Ammon's horn (tissue), 1 donor: ENCODE data around the gene IL6ST.
"Not testable (repeated sequence)": the region's sequence is repeated elsewhere in the genome, so short reads cannot be mapped to it uniquely, and the experiment has no call there.

ENCODE experiments used
- DNase-seq: peaks from one replicate; pipeline ENCODE4 v3.0.0-alpha.2; 2016; ENCODE audit warnings: low spot score

Gene IL6ST

GRCh38 chr5:55994495-55994997 is at the start of gene IL6ST:
Gene IL6ST (minus strand): TSS chr5:55994963. CDS start chr5:55976278, 18,685 bp downstream.
- DNase-seq = peak; percentile 72

GRCh38 chr5:56039985-56040384 is 45.2 kb upstream of the IL6ST start:
- DNase-seq = peak; percentile 57

- DNase-seq = not testable (repeated sequence)
Observed at GRCh38 chr5:56038206-56038605, 43.4 kb upstream of the IL6ST start.

GRCh38 chr5:56037531-56038010 is 42.8 kb upstream of the IL6ST start:
- peak; percentile 76 for DNase-seq

- not testable (repeated sequence) for DNase-seq
Observed at GRCh38 chr5:56035394-56035793, 40.6 kb upstream of the IL6ST start.

- not testable (repeated sequence) for DNase-seq
Observed at GRCh38 chr5:56029871-56030630, 35.3 kb upstream of the IL6ST start.

- no peak for DNase-seq
Observed at GRCh38 chr5:56029457-56029856, 34.7 kb upstream of the IL6ST start.

- DNase-seq = no peak
Observed at GRCh38 chr5:56028708-56029107, 33.9 kb upstream of the IL6ST start.

GRCh38 chr5:56026863-56027300 is 32.1 kb upstream of the IL6ST start:
- no peak for DNase-seq

GRCh38 chr5:56025151-56025885 is 30.6 kb upstream of the IL6ST start:
- DNase-seq = no peak

- no peak for DNase-seq
Observed at GRCh38 chr5:56024810-56025150, 30.0 kb upstream of the IL6ST start.

GRCh38 chr5:56023296-56023695 is 28.5 kb upstream of the IL6ST start:
- DNase-seq = no peak

GRCh38 chr5:56019306-56020272 is 24.8 kb upstream of the IL6ST start:
- DNase-seq = no peak

- DNase-seq = no peak
Observed at GRCh38 chr5:56018832-56019231, 24.1 kb upstream of the IL6ST start.

- DNase-seq = not testable (repeated sequence)
Observed at GRCh38 chr5:56014701-56015100, 19.9 kb upstream of the IL6ST start.

GRCh38 chr5:56013939-56014338 is 19.2 kb upstream of the IL6ST start:
- not testable (repeated sequence) for DNase-seq

GRCh38 chr5:56012281-56012963 is 17.7 kb upstream of the IL6ST start:
- no peak for DNase-seq

GRCh38 chr5:56011835-56012234 is 17.1 kb upstream of the IL6ST start:
- no peak for DNase-seq

- DNase-seq = no peak
Observed at GRCh38 chr5:56010431-56010830, 15.7 kb upstream of the IL6ST start.

GRCh38 chr5:56006600-56006999 is 11.8 kb upstream of the IL6ST start:
- no peak for DNase-seq

GRCh38 chr5:56006094-56006493 is 11.3 kb upstream of the IL6ST start:
- no peak for DNase-seq
